Stimulated activated CD4-positive, alpha-beta T cell treated with anti-CD3 and anti-CD28 coated beads, Interleukin-15, amount 100 ng/mL, for 48 hours (primary cell): Measurements from ENCODE around the gene EEF1A2.
A peak's percentile ranks its signal among the peaks of the same experiment; 100 is the strongest.
"Not testable (repeated sequence)": the region's sequence is repeated elsewhere in the genome, so short reads cannot be mapped to it uniquely, and the experiment has no call there.

Experiments
- DNase-seq, 2 donors: peaks; one replicate each; pipeline ENCODE4 v3.0.0-alpha.2; 2020; ENCODE audit warnings: low read depth in 2 of 2

Gene EEF1A2

DNA sequence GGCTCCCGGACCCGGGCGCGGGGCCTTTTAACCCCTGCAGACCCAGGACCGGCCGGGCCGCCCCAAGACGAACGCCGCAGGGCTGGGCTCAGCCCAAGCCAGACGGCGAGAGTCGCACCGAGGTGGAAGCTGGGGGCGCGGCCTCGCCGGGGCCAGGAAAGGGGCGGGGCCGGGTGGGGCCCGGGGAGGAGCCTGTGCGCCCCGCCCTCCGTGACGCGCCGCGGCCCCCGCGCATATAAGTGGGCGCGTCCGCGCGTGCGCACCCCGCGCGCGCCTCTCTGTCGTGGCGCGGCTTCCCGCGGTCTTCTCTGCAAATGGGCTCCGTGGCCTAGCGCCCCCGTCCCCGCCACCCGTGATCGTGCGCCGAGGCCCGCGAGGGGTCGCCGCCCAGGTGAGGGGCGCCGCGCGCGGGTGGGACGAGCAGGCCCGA lies 21.6 kb upstream of the EEF1A2 start, which contains the start of gene PPDPF:
Gene PPDPF, plus strand, starts transcription at position 262 of the 430 bp plus-strand sequence. CDS start 544 bp downstream, outside the sequence.
- peak; percentile 68 to 76 for DNase-seq

DNA sequence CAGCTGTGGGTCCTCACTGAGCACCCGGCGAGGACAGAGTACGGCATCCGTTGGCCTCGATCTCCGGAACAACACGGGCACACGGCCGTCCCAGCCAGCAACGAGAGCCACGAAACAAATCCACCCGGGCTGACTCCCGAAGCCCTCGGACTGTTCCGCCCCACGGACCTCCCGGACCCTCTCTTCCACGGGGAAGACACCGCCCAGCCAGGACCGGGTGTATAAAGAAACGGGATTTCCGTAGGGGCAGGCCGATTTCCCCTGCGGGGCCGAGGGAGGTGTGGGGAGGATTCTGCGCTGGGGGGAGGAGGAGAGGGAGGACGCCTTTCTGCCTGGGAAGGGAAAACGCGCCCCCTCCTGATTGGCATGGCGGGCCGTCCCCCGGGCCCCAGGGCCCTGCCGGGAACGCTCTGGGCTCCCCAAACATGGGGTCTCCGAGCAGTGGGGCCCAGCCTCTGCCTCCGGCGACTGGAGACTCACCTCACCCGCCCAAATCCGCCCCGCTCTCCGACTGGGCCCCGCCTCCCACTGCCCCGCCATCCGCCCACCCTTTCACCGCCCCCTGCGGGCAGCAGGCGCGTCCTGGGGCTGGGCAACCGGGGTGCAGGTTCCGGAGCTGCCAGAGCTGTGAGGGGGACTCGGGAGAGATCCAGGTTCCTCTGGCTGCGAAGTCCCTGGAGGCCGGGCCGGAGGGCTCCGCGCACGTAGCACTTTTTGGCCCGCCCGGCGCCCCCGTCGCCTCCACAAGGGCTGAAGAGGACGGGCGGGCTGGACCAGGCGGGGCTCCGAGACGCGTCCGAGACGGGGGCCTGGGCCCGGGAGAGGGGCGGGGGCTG lies 21.0 kb upstream of the EEF1A2 start:
- DNase-seq: peak in 1 of 2 donors; percentile 50

DNA sequence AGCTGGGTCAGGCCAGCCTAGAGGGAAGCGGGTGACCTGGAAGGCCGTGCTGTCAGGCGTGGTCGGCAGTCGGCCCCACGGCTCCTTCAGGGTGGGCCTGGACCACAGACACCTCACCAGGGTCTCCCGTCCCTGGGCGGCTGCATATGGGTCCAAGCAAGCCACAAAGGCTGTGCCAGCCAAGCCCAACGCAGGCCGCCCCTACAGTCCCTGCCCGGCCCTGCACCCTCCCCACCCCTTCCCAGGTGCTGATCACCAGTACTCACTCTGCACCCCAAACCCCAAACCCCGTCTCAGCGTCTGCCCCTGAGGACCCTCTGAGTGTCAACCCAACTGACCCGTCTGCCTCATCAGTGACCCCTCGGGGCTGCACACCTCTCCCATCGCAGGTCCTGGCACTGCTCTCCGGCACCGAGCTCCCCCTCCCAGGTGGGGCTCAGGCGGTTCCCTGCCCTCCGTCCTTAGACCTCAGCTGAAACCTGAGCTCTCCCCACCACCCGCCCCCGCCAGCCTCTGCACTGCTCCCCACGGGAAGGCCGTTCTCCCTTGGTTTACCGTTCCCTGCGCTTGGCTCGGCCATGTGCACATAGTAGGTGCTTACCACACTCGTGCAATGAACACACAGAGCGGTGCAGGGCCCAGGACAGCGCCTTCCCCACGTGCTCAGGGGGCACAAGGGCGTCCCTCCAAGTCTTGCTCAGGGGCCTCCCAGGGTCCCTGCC lies 20.2 kb upstream of the EEF1A2 start:
- no peak for DNase-seq

DNA sequence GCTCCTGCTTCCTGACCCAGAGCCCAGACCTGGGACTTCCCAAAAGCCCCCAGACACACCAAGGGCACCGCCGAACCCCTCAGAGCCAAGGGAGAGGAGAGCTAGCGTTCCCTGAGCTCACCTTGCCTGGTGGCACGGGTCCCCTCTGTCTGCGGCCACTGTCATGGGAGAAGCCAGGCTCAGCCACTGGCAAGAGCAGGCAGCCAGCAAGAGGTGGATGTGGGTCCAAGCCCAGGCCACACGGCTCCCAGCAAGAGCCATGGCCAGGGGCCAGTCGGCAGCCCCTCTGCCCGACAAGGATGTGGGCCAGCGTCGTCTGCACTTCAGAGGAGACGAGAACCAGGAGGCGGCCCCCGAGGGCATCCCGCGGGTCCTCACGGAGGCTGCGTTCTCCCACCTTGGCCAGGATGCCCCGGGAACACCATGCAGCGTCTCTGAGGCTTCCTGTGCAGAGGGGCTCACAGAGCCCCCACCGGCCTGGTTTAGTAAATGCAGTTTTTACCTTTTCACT lies 19.5 kb upstream of the EEF1A2 start:
- no peak for DNase-seq

DNA sequence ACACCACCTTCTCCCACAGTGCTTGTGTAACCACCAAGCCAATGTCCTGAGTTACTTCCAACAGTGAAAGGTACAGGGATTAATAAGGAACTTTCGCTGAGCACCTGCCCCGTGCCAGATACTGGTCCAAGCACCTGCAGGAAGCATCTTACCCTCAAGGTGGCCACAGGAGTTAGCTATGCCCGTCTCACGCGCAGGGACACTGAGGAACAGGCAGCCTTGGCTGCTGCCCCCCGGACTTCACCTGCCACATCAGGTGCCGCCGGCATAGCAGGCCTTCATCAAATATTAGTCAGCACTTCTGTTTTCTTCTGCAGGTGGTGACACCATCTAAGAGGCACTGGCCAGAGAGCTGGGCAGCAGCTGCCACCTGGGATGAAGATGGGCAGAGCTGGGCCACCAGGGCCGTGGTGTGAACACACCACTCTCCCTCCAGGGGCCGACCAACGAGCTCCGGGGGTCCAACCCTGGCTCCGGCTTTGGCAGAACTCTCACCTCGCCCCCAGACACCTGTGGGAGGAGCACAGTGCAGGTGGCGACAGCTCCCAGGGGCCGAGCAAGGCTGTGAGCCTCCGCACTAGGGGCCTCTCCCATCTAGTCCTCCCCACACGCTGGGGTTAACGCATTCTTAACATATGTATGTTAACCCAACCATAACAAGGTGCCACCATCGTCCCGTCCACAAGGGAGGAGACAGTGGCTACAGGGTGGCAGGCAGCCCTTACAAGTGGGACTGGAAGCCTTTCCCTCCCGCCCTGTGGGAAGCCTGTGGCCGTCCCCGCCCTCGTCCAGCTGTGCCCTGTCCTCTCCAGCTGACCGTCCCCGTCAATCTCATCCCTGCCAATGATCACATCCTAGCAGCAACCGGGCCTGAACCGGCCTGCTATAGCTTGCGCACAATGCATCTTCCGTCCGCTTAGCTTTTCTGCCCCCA lies 18.8 kb upstream of the EEF1A2 start:
- no peak for DNase-seq

DNA sequence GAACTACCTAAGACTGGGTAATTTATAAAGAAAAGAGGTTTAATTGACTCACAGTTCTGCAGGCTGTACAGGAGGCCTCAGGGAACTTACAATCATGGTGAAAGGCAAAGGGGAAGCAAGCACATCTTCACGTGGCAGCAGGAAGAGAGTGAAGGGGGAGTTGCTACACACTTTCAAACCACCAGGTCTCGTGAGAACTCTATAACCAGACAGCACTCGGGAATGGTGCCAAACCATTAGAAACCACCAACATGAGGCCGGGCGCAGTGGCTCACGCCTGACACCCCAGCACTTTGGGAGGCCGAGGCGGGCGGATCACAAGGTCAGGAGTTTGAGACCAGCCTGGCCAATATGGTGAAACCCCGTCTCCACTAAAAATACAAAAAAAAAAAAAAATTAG lies 15.6 kb upstream of the EEF1A2 start:
- not testable (repeated sequence) for DNase-seq

DNA sequence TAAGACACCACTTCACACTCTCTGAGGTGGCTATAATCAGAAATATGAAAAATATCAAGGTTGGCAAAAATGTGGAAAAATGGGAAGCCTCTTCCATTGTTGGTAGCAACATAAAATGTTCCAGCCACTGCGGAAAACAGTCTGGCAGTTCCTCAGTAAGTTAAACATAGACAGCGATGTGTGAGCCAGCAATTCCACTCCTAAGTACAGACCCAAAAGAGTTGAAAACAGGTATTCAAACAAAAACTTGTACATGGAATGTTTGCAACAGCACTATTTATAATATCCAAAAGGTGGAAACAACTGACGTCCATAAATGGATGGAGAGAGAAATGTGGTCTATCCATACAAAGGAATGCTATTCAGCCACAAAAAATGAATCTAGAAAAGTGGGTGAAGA lies 14.3 kb upstream of the EEF1A2 start:
- no peak for DNase-seq

DNA sequence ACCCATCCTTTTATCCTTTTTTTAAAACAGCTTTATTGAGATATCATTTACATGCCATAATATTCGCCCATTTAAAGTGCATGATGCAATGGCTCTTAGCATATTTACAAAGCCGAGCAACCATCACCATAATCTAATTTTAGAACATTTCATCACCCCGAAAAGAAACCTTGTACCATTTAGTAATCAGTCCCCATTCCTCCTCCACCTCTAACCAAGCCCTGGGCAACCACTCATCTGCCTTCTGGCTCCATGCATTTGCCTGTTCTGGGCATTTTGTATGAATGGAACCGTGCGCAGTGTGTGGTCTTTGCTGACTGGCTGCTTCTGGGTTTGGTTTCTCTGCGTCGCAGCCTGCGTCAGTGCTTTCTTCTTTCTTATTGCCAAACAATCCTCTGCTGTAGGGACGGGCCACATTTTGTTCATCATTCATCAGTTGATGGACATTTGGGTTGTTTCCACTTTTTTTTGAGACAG lies 10.2 kb upstream of the EEF1A2 start:
- no peak for DNase-seq

DNA sequence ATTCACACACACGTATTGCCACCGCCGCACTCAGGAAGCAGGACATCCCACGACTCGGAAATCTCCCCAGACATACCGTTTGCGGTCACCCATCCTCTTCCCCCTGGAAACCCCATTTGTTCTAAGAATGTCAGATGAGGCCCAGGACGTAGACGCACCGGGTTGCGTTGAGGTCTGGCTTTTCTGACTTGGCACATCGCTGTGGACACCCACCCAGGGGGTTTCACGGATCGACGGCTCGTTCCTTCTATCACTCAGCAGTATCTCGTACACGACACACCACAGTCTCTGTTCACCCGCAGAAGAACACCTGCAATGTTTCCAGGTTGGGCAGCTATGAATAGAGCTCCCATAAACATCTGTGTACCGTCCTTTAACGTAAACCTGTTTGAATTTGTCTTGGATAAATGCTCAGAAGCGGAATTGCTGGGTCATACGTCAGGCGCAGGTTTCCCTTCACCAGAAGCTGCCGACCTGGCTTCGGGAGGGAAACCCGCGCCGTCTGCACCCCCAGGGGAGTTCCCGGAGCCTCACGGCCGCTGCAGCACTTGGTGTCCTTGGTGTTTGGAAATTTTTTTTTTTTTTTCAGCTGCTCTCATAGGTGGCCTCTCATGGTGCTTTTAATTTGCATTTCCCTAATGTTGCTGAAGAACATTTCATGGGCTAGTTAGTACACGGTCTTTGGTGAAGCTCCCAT lies 9.3 kb upstream of the EEF1A2 start:
- no peak for DNase-seq

DNA sequence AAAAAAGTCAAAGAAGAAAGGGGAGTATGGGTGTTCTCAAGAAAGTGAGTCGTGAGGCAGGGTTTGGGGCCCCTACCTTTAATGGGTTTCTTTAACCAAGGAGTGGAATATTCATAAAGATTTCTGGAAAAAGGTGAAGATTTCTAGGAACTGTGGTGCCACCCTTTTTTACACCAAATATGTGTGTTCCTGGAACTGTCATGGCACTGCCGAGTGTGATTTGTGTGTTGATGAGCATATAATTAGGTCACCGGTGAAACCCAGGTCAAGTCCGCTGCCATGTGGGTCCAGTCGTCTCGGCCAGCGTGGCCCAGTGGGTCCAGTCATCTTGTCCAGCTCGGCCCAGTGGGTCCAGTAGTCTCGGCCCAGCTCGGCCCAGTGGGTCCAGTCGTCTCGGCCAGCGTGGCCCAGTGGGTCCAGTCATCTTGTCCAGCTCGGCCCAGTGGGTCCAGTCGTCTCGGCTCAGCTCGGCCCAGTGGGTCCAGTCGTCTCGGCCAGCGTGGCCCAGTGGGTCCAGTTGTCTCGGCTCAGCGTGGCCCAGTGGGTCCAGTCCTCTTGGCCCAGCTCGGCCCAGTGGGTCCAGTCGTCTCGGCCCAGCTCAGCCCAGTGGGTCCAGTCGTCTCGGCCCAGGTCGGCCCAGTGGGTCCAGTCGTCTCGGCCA lies 8.3 kb upstream of the EEF1A2 start:
- no peak for DNase-seq

DNA sequence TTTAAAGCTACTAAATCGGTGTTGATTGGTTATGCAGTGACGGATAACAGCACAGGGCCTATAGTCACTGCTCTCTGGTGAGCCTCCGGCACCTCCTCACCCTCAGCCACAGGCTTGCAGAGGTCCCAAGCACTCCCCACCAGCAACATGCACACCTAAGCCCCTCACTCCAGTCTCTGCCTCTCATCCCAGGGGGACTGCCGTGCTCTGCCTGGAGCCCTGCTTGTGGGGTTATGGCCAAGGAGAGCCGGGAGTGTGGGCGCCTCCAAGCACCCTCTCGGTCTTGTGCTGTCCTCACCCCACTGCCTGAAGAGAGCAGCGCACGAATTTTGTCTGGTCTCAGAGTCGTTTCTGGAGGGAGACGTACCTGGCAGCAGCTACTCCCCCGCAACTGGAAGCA lies 6.8 kb upstream of the EEF1A2 start:
- DNase-seq: no peak

DNA sequence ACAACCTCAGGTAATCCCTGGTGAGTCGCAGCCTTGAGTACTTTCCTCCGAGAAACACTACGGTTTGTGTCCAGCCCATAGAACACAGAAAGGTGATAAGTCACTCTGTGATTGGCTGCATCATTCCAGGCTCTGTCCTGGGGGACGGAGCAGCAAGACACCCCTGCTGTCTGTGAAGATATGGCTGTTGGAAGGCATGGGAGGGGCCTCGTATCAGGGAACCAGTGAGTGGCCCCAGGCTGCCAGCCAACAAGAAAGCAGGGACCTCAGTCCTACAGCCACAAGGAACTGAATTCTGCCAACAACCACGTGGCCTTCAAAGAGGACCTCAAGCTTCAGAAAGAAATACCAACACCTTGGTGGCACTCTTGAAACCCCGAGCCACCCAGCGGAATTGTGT lies 6.4 kb upstream of the EEF1A2 start:
- DNase-seq: no peak

DNA sequence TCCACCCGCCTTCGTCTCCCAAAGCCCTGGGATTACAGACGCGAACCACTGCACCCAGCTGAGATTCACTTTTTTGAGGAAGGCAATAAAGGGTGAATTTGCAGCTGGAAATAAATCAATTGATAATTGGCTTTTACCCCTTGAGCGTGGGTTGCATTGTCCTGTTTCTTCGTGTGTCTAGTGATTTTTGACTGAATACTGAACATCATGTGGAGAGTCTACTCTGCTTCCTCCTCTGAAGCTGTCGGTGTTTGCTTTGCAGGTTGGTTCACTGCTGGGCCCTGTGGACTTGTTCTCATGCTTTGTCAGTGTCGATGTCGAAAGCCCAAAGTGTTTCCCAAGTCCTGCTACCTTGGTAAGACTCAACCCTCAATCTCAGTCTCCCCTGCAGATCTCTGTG lies 5.8 kb upstream of the EEF1A2 start:
- DNase-seq: no peak

DNA sequence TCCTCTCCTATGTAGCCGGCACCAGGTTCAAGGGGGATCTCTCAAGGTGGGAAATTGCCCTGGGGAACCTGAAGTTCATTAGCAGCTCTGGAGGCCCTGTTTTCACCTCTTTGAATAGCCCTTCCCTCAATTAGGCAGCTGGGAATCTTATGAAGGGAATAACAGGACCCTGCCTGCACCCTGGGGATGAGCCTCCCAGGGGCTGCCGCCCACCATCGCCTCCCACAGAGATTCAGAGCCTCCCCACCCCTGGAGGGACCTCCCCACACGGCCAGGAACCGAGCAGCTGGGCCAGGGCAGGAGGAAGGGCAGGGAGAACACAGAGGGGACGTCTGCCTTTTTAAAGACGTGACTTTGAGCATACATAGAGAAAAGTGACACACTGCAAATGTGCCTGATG lies 4.6 kb upstream of the EEF1A2 start:
- no peak for DNase-seq

DNA sequence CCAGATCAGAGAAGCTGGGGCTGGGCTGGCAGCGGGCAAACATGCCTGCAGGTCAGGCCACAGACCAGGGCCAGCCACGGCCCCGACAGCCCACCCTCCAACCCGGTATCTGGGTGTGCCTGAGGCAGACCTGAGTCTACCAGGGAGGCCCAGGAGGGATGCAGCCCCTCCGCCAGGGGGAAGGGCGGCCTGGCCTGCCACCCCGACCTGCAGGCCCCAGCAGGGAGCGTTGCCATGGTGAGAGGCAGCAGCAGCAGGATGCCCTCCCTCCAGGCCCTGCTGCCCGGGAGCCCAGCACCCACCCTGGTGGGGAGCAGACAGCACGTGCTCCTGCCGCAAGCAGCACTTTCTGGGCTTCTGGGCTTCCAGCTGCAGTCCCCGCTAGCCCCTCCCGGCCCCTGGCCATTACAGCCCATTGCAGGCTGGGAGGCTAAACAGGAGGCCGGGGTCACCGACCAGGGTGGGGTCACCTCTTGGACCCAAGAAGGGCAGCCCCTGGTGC lies 3.8 kb upstream of the EEF1A2 start:
- no peak for DNase-seq

DNA sequence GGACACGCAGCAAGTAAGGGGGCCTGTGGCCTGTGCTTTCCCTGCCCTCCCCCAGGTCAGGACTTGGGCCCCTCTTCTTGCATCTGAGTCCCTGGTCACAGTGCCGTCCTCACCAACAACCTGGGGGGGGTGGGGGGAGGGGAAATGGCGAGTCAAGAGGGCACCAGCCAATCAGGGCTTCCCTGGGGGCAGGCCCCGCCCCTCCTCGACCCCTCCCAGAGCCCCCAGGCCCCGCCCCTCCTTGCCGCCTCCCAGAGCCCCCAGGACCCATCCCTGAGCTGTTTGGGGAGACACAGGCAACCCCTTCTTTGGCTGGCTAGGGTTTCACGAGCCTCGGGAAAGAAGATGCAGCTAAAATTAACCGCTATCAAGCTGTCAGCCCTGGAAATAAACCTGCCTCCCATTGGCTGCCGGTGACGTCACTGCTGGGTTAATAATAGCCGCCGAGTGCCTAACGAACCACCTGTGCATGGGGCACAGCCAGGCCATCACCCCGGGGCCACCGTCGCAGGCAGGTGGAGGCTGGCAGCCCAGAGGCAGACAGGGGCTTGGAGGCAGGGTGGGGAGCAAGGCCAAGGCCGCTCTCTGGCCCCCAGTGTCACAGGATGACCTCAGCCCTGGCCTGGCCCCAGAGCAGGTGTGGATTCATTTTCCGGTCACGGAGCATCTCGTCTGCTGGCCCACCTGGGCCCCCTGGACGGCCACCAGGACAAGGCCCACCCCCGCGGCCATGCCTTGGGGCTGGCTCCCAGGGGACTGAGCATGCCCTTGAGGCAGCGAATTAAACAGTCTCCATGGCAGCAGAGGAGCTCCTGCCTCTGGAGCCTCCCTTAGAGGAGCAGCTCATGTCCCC lies 3.2 kb upstream of the EEF1A2 start:
- no peak for DNase-seq

DNA sequence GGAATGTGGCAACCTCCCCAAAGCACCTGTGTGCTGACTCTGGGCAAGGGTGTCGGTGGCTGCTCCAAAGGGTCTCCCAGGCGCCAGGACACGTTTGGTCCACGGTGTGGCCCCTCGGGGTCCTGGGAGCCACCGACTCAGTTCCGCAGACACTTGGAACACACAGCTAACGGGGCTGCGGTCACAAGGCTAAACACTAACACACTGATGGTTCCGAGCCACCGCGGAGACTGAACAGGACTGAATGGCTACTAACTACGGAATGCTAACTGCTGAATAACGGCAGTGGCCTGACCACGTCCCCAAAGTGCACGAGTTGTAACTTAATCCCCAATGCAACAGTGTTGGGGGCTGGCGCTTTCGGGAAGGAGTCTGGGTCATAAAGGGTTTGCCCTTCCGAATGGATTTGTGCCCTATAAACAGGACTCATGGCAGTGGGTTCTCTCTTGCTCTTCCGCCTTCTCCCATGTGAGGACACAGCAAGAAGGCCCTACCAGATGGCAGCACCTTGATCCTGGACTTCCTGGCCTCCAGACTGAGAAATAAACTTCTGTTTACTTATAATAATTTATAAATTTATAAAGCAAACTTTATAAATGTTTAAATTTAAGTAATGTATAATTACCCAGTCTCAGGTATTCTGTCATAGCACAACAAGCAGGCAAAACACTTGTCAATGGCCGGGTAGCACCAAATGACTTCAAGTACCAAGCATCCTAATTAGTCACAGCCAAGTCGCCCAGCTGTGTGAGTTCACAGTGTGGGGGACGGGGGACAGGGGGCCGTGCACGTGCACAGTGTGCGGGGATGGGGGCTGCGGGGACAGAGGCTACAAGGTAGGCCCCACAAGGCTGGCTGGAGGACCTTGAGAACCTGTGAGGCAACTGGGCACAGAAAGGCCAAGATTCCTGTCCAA lies 2.3 kb upstream of the EEF1A2 start:
- DNase-seq: no peak
